Cardiac muscle cell (in vitro differentiated cells and primary cell): ENCODE results near the gene BMP2K. TPM values are rescaled to one million over a fixed set of nuclear protein-coding genes. Genes with fewer than 3 reads are reported as not detected.

Experiments
- DNase-seq, 2 donors: peaks; one replicate each; pipeline versions ENCODE4 v3.0.0 to v3.0.0-alpha.2; 2010 to 2017; ENCODE audit warnings: low read depth in 1 of 2, low spot score in 1 of 2
- H3K27ac ChIP-seq: fragments of 200-600 bp; sonication (generic); 2 replicates; pipeline ENCODE4 v1.5.1; 2016
- H3K27me3 ChIP-seq: fragments of 200-600 bp; sonication (generic); 2 replicates; pipeline ENCODE4 v1.6.0; 2016; ENCODE audit warnings: control low read depth
- H3K36me3 ChIP-seq: fragments of 200-600 bp; sonication (generic); 2 replicates; pipeline ENCODE4 v1.5.1; 2016; ENCODE audit warnings: control low read depth
- H3K4me1 ChIP-seq: fragments of 200-600 bp; sonication (generic); 2 replicates; pipeline ENCODE4 v1.8.1; 2017; ENCODE audit warnings: low read depth, mild to moderate bottlenecking, mixed run types
- H3K4me3 ChIP-seq: fragments of 200-600 bp; sonication (generic); 2 replicates; pipeline ENCODE4 v1.5.1; 2016; ENCODE audit warnings: mild to moderate bottlenecking
- H3K9me3 ChIP-seq: fragments of 200-600 bp; sonication (generic); 2 replicates; pipeline ENCODE4 v1.5.1; 2017; ENCODE audit warnings: low read depth, mild to moderate bottlenecking, control low read depth
- polyA plus RNA-seq: library from polyadenylated mRNA; unstranded; fragments of >200 nt; fragmentation: Nextera tagmentation; extraction: Ambion mirVana; gene quantifications from 2 replicates; pipeline ENCODE4 v1.2.1, GENCODE V29; 2016
- total RNA-seq: library from RNA; depleted of rRNA; stranded (reverse); fragments of >200 nt; gene quantifications from 2 replicates; pipeline ENCODE4 v1.2.3, GENCODE V29; 2016
- TF ChIP-seq, protein P1 (sequence below): IDR thresholded peaks from 2 replicates; pipeline ENCODE4 v1.5.1; 2012; ENCODE audit warnings: low read depth, mild to moderate bottlenecking, low read length

The BMP2K gene
- total and polyA plus RNA-seq, 2 experiments from 2014 or later, result 5.4 to 14.6 TPM

DNA sequence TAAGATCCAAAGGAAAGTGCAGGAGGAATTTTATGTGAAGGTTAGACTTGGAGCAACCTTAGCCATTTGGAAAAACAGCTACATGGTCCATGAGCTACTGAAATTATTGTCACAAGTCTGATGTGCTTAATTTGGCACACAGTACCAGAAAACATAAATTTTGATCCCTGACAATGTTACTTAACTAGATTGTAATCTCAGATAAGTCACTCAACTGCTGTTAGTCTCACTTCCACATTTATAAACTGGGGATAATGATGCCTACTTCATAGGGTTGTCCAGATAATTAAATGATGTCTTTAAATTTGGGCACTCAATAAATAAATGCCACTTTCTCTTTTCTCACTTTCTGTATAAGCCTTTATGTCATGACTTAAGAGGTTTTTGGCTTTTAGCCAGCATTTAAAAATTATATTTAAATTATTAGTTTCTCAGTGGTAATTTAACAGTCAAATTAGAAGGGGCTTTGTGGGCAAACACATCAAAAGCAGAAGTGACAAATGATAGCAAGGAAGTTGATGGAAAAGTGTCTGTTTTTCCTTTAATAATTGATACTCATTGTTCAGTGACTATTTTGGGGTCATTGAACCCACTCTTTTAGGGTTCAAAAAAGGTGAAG lies 104.8 kb downstream of the BMP2K start:
- Histone ChIP-seq H3K9me3 (no peaks in the 10 kb centered on the region), H3K27me3 (no peaks in the 10 kb centered on the region), H3K36me3 (peaks cover 6% of the 10 kb centered on the region), H3K4me3 (no peak overlapping the region), H3K4me1 (no peaks in the 10 kb centered on the region), H3K27ac (no peak overlapping the region)
- TF ChIP-seq, protein P1, sequence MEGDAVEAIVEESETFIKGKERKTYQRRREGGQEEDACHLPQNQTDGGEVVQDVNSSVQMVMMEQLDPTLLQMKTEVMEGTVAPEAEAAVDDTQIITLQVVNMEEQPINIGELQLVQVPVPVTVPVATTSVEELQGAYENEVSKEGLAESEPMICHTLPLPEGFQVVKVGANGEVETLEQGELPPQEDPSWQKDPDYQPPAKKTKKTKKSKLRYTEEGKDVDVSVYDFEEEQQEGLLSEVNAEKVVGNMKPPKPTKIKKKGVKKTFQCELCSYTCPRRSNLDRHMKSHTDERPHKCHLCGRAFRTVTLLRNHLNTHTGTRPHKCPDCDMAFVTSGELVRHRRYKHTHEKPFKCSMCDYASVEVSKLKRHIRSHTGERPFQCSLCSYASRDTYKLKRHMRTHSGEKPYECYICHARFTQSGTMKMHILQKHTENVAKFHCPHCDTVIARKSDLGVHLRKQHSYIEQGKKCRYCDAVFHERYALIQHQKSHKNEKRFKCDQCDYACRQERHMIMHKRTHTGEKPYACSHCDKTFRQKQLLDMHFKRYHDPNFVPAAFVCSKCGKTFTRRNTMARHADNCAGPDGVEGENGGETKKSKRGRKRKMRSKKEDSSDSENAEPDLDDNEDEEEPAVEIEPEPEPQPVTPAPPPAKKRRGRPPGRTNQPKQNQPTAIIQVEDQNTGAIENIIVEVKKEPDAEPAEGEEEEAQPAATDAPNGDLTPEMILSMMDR, result no peak
- no peak for DNase-seq

DNA sequence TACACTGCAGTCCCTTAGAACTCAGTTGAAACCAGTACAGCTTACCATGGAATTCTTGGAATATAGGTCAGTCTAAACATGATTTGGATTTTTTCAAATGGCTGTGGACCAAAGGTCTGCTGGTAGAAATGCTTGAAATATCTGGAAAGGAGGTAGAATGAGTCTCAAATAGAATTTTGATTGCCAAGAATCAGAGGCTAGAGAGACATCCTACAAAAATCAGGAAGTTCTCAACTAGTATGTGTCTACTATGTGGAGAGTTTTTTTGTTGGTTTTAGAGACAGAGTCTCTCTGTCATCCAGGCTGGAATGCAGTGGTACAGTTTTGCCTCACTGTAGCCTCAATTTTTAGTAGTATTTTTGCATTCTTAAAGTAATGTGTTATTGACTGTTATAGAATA lies 109.4 kb downstream of the BMP2K start:
- H3K4me1 ChIP-seq, result no peaks in the 10 kb centered on the region
- H3K4me3 ChIP-seq, result no peak overlapping the region
- no peak overlapping the region for H3K27ac ChIP-seq
- H3K27me3 ChIP-seq, result no peaks in the 10 kb centered on the region
- DNase-seq, result no peak
- TF ChIP-seq, protein P1, result no peak
- H3K36me3 ChIP-seq, result peaks cover 10% of the 10 kb centered on the region
- H3K9me3 ChIP-seq, result no peaks in the 10 kb centered on the region

DNA sequence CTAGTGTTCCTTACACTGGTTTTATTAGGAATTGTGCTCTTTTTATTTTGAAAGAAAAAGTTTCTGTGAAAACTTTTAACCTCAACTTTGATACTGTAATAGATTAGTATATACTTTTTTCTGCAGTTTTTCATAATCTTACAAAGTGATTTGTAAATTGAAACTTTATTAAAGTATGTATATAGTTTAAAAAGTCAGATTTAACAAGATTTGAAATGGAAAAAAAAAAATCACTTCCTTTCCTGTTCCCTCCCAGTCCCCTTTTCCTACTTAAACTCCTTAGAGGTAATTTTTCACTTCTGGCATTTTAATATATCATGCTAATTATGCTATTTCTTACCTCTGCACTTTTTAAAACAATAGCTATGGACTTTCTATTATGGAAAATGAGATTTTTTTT lies 113.8 kb downstream of the BMP2K start:
- no peaks in the 10 kb centered on the region for H3K9me3 ChIP-seq
- peaks cover 14% of the 10 kb centered on the region for H3K36me3 ChIP-seq
- no peaks in the 10 kb centered on the region for H3K27me3 ChIP-seq
- DNase-seq, result no peak
- no peaks in the 10 kb centered on the region for H3K4me1 ChIP-seq
- H3K4me3 ChIP-seq, result no peak overlapping the region
- TF ChIP-seq, protein P1, result no peak
- H3K27ac ChIP-seq, result no peak overlapping the region

DNA sequence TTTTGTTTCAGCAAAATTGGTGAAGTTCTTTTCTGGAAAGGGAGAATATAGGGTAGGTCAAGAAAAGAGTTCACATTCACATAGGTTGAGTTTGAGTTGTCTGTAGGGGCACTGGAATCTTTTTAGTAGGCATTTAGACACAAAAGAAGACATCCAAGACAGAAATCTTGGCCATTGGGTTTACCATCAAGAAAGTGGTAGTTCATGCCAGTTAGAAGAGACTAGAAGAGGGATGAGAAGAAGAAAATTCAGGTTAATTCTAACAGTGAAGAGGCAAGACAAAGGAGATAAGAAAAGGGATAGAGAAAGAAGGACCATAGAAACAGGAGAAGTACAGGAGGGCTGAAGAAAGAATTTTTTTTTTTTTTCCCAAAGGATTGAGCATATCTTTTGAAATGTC lies 123.2 kb downstream of the BMP2K start:
- H3K36me3 ChIP-seq, result no peaks in the 10 kb centered on the region
- TF ChIP-seq, protein P1, result no peak

DNA sequence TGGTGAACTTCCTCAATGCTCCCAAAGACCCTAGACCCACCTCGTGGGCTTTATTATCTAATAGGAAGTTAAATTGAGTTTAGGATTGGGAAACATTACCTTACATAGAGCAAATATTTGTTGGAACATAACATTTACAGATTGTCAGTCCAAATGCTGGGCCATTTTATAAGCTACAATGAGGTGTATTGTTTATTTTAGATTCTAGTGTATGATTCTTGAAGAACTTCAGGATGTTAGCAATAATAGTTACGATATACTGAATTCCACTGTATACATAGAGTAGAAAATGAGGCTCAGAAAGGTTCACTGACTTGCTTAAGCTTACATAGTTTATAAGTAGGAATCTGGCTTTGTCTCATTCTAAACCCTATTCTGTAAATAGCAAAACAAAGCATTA lies 125.7 kb downstream of the BMP2K start:
- Histone ChIP-seq H3K36me3 (no peaks in the 10 kb centered on the region), H3K27me3 (no peaks in the 10 kb centered on the region), H3K4me1 (no peaks in the 10 kb centered on the region), H3K27ac (no peak overlapping the region), H3K4me3 (no peak overlapping the region), H3K9me3 (no peaks in the 10 kb centered on the region)
- no peak for DNase-seq
- TF ChIP-seq, protein P1, result no peak

More for the DNA sequence above, 123.2 kb downstream of the BMP2K start:
- Histone ChIP-seq H3K27me3 (no peaks in the 10 kb centered on the region), H3K9me3 (no peaks in the 10 kb centered on the region), H3K27ac (no peak overlapping the region), H3K4me1 (no peaks in the 10 kb centered on the region), H3K4me3 (no peak overlapping the region)
- no peak for DNase-seq
